Measurements from ENCODE around the gene LRRC39.
A peak's percentile ranks its signal among the peaks of the same experiment; 100 is the strongest.

Gene LRRC39

GRCh38 chr1:100177295-100178041, 588 bp downstream of the LRRC39 start:
- TF ChIP-seq CTCF (IDR thresholded peaks at IDR 0.05; ENCODE audit: low read depth, low read length), result no peak
- no peak for DNase-seq (ENCODE audit: extremely low read depth, low read depth)

- no peak for DNase-seq (ENCODE audit: extremely low read depth, low read depth)
- no peak for TF ChIP-seq CTCF (IDR thresholded peaks at IDR 0.05; ENCODE audit: low read depth, low read length)
Observed at GRCh38 chr1:100168051-100168450, 10.0 kb downstream of the LRRC39 start.

- no peak for DNase-seq (ENCODE audit: extremely low read depth, low read depth)
- no peak for TF ChIP-seq CTCF (IDR thresholded peaks at IDR 0.05; ENCODE audit: low read depth, low read length)
Observed at GRCh38 chr1:100164702-100165101, 13.4 kb downstream of the LRRC39 start.

- no peak for TF ChIP-seq CTCF (IDR thresholded peaks at IDR 0.05; ENCODE audit: low read depth, low read length)
- DNase-seq (ENCODE audit: extremely low read depth, low read depth), result peak; percentile 76
Observed at GRCh38 chr1:100164216-100164615, 13.8 kb downstream of the LRRC39 start.

GRCh38 chr1:100162881-100163280, 15.2 kb downstream of the LRRC39 start:
- no peak for DNase-seq (ENCODE audit: extremely low read depth, low read depth)
- TF ChIP-seq CTCF (IDR thresholded peaks at IDR 0.05; ENCODE audit: low read depth, low read length), result no peak

GRCh38 chr1:100152271-100152670, 25.8 kb downstream of the LRRC39 start:
- DNase-seq (ENCODE audit: extremely low read depth, low read depth), result no peak

More at GRCh38 chr1:100152271-100152670, 25.8 kb downstream of the LRRC39 start:
- TF ChIP-seq CTCF (IDR thresholded peaks at IDR 0.05; ENCODE audit: low read depth, low read length), result no peak
